Uterus (tissue), 2 donors: ENCODE data around the gene ESRRG.

Experiments
- POLR2A ChIP-seq, 2 donors: fragments of 450-650 bp; IDR thresholded peaks; one replicate each; pipeline ENCODE4 v1.6.1; 2016; ENCODE audit warnings: antibody characterized with exemption in 2 of 2, mild to moderate bottlenecking in 1 of 2, moderate library complexity in 1 of 2
- TF ChIP-seq, protein P1 (sequence below), 4 experiments: fragments of 200-600 bp in 2 of 4; fragments of 450-650 bp in 2 of 4; sonication (generic) in 2 of 4; IDR thresholded peaks; one replicate each; pipeline ENCODE4 v1.5.1; 2016 to 2019; ENCODE audit warnings: antibody characterized with exemption in 4 of 4, mild to moderate bottlenecking in 2 of 4, moderate library complexity in 1 of 4

DNA sequence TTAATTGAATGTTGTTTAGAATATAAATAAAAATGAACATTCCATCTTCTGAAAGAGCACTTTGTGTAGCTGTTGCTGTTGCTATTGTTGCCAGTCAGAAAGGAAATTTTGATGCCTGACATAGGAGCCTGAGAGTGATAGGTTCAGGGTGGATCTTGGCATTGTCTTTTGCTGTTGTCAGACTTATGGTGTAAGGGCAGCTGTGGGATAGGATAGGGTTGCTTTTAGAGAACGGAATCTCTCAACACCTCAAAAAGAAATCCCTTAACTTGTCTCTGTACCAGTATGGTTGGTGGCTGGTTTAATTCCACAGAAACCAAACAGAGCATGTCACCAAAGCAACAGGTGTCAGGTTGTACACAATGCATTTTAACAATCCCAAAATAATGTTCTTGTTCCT lies 62.7 kb downstream of the ESRRG start:
- TF ChIP-seq, protein P1, sequence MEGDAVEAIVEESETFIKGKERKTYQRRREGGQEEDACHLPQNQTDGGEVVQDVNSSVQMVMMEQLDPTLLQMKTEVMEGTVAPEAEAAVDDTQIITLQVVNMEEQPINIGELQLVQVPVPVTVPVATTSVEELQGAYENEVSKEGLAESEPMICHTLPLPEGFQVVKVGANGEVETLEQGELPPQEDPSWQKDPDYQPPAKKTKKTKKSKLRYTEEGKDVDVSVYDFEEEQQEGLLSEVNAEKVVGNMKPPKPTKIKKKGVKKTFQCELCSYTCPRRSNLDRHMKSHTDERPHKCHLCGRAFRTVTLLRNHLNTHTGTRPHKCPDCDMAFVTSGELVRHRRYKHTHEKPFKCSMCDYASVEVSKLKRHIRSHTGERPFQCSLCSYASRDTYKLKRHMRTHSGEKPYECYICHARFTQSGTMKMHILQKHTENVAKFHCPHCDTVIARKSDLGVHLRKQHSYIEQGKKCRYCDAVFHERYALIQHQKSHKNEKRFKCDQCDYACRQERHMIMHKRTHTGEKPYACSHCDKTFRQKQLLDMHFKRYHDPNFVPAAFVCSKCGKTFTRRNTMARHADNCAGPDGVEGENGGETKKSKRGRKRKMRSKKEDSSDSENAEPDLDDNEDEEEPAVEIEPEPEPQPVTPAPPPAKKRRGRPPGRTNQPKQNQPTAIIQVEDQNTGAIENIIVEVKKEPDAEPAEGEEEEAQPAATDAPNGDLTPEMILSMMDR (IDR thresholded peaks at IDR 0.05) = no peak
- TF ChIP-seq POLR2A (IDR thresholded peaks at IDR 0.05) = no peak
